ENCODE data around the gene TMC5. TPM values are rescaled to one million over a fixed set of nuclear protein-coding genes. Genes with fewer than 3 reads are reported as not detected.

Gene TMC5
- total and polyA plus RNA-seq, 2 of the 4 experiments (the other 2 are of a cell fraction), result not detected

- intact Hi-C loops (cut with micrococcal nuclease) (no loop called here), in situ Hi-C loops (cut with MboI; ENCODE audit: low sequenced_read_pairs) (loop anchor here (5.0 to 10.0 kb wide), 3 partner anchors 225 to 395 kb away; partner anchors contain the start of gene TMC7), dilution Hi-C loops (cut with HindIII; ENCODE audit: low sequenced_read_pairs, unreplicated experiment) (no loop called here)
- no peak overlapping the region for H3K14ac ChIP-seq (replicated peaks; ENCODE audit: low read depth, low read length)
- H3K4me2 ChIP-seq (ENCODE audit: low read depth, low read length), result no peak overlapping the region
- TF ChIP-seq RFX5 (IDR thresholded peaks at IDR 0.05; ENCODE audit: low read depth, low read length), result no peak
- no peak for TF ChIP-seq MAFK (IDR thresholded peaks at IDR 0.05; ENCODE audit: low read depth, low read length)
- TF ChIP-seq RCOR1 (IDR thresholded peaks at IDR 0.05; ENCODE audit: insufficient replicate concordance, low read length), result no peak
- no peak for TF ChIP-seq FOS (IDR thresholded peaks at IDR 0.05; ENCODE audit: low read depth, low read length)
- no peak for TF ChIP-seq SMC3 (IDR thresholded peaks at IDR 0.05; ENCODE audit: low read depth, low read length)
- TF ChIP-seq POLR2A (IDR thresholded peaks at IDR 0.05; ENCODE audit: low read depth, low read length), result no peak
- TF ChIP-seq NFE2L2 (IDR thresholded peaks at IDR 0.05; ENCODE audit: low read depth, low read length), result no peak
- TF ChIP-seq RAD21 (IDR thresholded peaks at IDR 0.05; ENCODE audit: low read length), result no peak
- no peak overlapping the region for H4K8ac ChIP-seq (ENCODE audit: low read depth in 2 of 2, low read length in 2 of 2)
- no peaks in the 10 kb centered on the region for H3K4me1 ChIP-seq (ENCODE audit: control insufficient read depth, insufficient read depth, low read length)
- no peak overlapping the region for H3K23ac ChIP-seq (ENCODE audit: low read depth, low read length)
- H3K79me1 ChIP-seq (ENCODE audit: low read depth in 1 of 2, low read length in 2 of 2), result no peaks in the 10 kb centered on the region
- H4K20me1 ChIP-seq (ENCODE audit: insufficient read depth, low read length), result no peaks in the 10 kb centered on the region
- H2AK9ac ChIP-seq (replicated peaks; ENCODE audit: low read depth, low read length, poor library complexity), result no peak overlapping the region
- H4K5ac ChIP-seq (ENCODE audit: low read depth, low read length), result no peak overlapping the region
- no peak overlapping the region for H2BK5ac ChIP-seq (ENCODE audit: low read depth, low read length, poor library complexity, severe bottlenecking)
- no peak overlapping the region for H3K4ac ChIP-seq (ENCODE audit: low read depth, low read length)
- no peak overlapping the region for H3K18ac ChIP-seq (ENCODE audit: low read depth, low read length)
- no peak overlapping the region for H2AK5ac ChIP-seq (ENCODE audit: low read depth, low read length)
- no peak overlapping the region for H2AFZ ChIP-seq (replicated peaks; ENCODE audit: low read length, poor library complexity)
- H4K91ac ChIP-seq (ENCODE audit: insufficient read depth, low read depth, low read length), result no peak overlapping the region
- no peak overlapping the region for H2BK20ac ChIP-seq (ENCODE audit: low read depth, low read length)
- WGBS, 2 experiments (ENCODE audit: extremely low coverage in 2 of 2, insufficient read length in 1 of 2), result 0% methylated on average over 1 of the region's 2 CpGs; no CpG with 5 or more reads in 1 of the 2 experiments
- ATAC-seq (ENCODE audit: low read depth) (no peak), DNase-seq (no peak)
- ChIA-PET POLR2A (ENCODE audit: unreplicated experiment) (no interaction called here), CTCF (no interaction called here)
- no peak overlapping the region for H3K9ac ChIP-seq (ENCODE audit: low read depth, low read length)
- no peaks in the 10 kb centered on the region; the same call in 1 of the 2 replicates for H3K27me3 ChIP-seq (ENCODE audit: control insufficient read depth, insufficient read depth, low read length)
- no peak overlapping the region for H3K27ac ChIP-seq (ENCODE audit: insufficient read depth, low read length)
- no peak overlapping the region for H3K56ac ChIP-seq (ENCODE audit: extremely low read depth, insufficient read depth, low read length)
- no peaks in the 10 kb centered on the region for H3K9me3 ChIP-seq (ENCODE audit: control insufficient read depth, insufficient read depth, low read length)
- H2BK15ac ChIP-seq (ENCODE audit: low read depth, low read length), result no peak overlapping the region
- H3K4me3 ChIP-seq (ENCODE audit: insufficient read depth, low read depth, low read length), result no peak overlapping the region
- BruUV-seq (replicated peaks), result no TSS peak
- no peak overlapping the region for H2BK120ac ChIP-seq (ENCODE audit: low read depth, low read length)
- H3K36me3 ChIP-seq (ENCODE audit: control insufficient read depth, insufficient read depth, low read length), result no peaks in the 10 kb centered on the region
- H3K9me1 ChIP-seq (ENCODE audit: insufficient read depth, low read length), result no peaks in the 10 kb centered on the region
These were observed 37.8 kb upstream of the TMC5 start for GRCh38 chr16:19379838-19380237.

Measured in IMR-90 (cell line).